Ovary (tissue), 3 donors: ENCODE data around the gene DENND5B.

Source experiments
- EP300 ChIP-seq: sonication (generic); formaldehyde crosslinking; IDR thresholded peaks from one replicate; pipeline ENCODE4 v1.6.1; 2017; ENCODE audit warnings: antibody characterized with exemption
- POLR2A ChIP-seq: fragments of 450-650 bp; IDR thresholded peaks from one replicate; pipeline ENCODE4 v1.6.1; 2017; ENCODE audit warnings: antibody characterized with exemption, mild to moderate bottlenecking, moderate library complexity
- TF ChIP-seq, protein P1 (sequence below), 3 donors: fragments of 450-650 bp in 2 of 3; fragments of 200-600 bp in 1 of 3; IDR thresholded peaks; one replicate each; pipeline versions ENCODE4 v1.5.1 to v1.8.0; 2016 to 2022; ENCODE audit warnings: antibody characterized with exemption in 3 of 3, mild to moderate bottlenecking in 1 of 3
- donor health status: DM: no; HTN: no; CAD: no.

DNA sequence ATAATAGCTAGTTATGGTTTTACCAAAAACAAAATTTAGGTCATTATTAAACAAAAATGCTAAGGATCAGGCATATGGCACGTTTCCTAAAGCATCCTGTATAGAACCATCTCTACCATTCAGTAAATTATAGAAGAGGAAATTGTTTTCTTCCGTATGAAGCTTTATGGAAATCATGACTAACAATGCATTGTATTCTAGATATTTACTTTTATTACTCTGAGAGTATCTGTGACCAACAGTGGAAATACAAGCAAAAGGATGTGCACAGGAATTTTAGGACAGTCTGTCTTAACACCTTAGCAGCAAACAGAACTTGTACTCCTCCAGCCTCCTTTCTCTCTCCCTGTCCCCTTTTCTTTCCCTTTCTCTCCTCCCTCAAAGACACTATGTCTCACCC is 7.1 kb downstream of the DENND5B start:
- no peak for TF ChIP-seq EP300
- TF ChIP-seq, protein P1, sequence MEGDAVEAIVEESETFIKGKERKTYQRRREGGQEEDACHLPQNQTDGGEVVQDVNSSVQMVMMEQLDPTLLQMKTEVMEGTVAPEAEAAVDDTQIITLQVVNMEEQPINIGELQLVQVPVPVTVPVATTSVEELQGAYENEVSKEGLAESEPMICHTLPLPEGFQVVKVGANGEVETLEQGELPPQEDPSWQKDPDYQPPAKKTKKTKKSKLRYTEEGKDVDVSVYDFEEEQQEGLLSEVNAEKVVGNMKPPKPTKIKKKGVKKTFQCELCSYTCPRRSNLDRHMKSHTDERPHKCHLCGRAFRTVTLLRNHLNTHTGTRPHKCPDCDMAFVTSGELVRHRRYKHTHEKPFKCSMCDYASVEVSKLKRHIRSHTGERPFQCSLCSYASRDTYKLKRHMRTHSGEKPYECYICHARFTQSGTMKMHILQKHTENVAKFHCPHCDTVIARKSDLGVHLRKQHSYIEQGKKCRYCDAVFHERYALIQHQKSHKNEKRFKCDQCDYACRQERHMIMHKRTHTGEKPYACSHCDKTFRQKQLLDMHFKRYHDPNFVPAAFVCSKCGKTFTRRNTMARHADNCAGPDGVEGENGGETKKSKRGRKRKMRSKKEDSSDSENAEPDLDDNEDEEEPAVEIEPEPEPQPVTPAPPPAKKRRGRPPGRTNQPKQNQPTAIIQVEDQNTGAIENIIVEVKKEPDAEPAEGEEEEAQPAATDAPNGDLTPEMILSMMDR (IDR thresholded peaks at IDR 0.05): no peak
- TF ChIP-seq POLR2A: no peak
